HepG2 (cell line): ENCODE results near the gene RHBDD1. TPM values are rescaled to one million over a fixed set of nuclear protein-coding genes. Genes with fewer than 3 reads are reported as not detected.

ENCODE experiments used
- BHLHE40 ChIP-seq: IDR thresholded peaks from 2 replicates; pipeline ENCODE4 v1.6.1; 2011; ENCODE audit warnings: low read length, improper control_type of control experiment
- HCFC1 ChIP-seq: fragments of 150-350 bp; IDR thresholded peaks from 2 replicates; pipeline ENCODE4 v1.6.1; 2014; ENCODE audit warnings: low read depth, low read length
- JDP2 ChIP-seq: sonication (generic); formaldehyde crosslinking; IDR thresholded peaks from 2 replicates; pipeline ENCODE4 v1.8.1; 2022; ENCODE audit warnings: missing genetic modification reagents, borderline replicate concordance
- MAFK ChIP-seq, 2 experiments: IDR thresholded peaks in 1 of 2; conservative IDR thresholded peaks in 1 of 2; 2 replicates each; pipeline ENCODE4 v1.6.1; 2011; ENCODE audit warnings: improper control_type of control experiment in 2 of 2, low read length in 2 of 2
- NR2F6 ChIP-seq, 2 experiments: IDR thresholded peaks; 2 replicates each; pipeline ENCODE4 v1.6.1; 2016; ENCODE audit warnings: antibody characterized with exemption in 1 of 2, mild to moderate bottlenecking in 1 of 2
- PHF20 ChIP-seq: sonication (generic); formaldehyde crosslinking; IDR thresholded peaks from 2 replicates; pipeline ENCODE4 v1.5.0; 2020; ENCODE audit warnings: mild to moderate bottlenecking, missing genetic modification reagents
- RCOR2 ChIP-seq: IDR thresholded peaks from 2 replicates; pipeline ENCODE4 v1.6.1; 2016; ENCODE audit warnings: missing biosample characterization, missing genetic modification reagents
- SCMH1 ChIP-seq: sonication (generic); formaldehyde crosslinking; IDR thresholded peaks from 2 replicates; pipeline ENCODE4 v1.9.0; 2021; ENCODE audit warnings: missing genetic modification reagents, mild to moderate bottlenecking, borderline replicate concordance
- ZNF552 ChIP-seq: sonication (generic); formaldehyde crosslinking; IDR thresholded peaks from 2 replicates; pipeline ENCODE4 v1.9.0; 2022; ENCODE audit warnings: missing genetic modification reagents, mild to moderate bottlenecking, borderline replicate concordance
- polyA plus RNA-seq, 8 experiments: library from polyadenylated mRNA; depleted of rRNA in 3 of 8; stranded (reverse) in 7 of 8; unstranded in 1 of 8; fragments of >200 nt; fragmentation: Illumina TruSeq in 4 of 8; extraction: Trizol in 4 of 8; gene quantifications; 2 replicates each; pipeline versions ENCODE4 v1.2.1 to v1.2.3, GENCODE V29; 2011 to 2016; ENCODE audit warnings: low read depth in 4 of 8, missing spikeins in 1 of 8, mixed read lengths in 1 of 8; ENCODE audit not compliant: insufficient read depth in 1 of 8
- total RNA-seq, 5 experiments: library from RNA; depleted of rRNA; stranded (reverse); fragments of >200 nt; fragmentation: Illumina TruSeq; extraction: Trizol; gene quantifications; 2 replicates each; pipeline ENCODE4 v1.2.3, GENCODE V29; 2016; ENCODE audit warnings: low read depth in 1 of 5
- TF ChIP-seq, protein P1 (sequence below): sonication (generic); formaldehyde crosslinking; IDR thresholded peaks from 2 replicates; pipeline ENCODE4 v1.4.0; 2020; ENCODE audit warnings: missing genetic modification reagents
- TF ChIP-seq, protein P2 (sequence below): sonication (generic); formaldehyde crosslinking; IDR thresholded peaks from 2 replicates; pipeline ENCODE4 v1.4.0; 2020; ENCODE audit warnings: mild to moderate bottlenecking, missing genetic modification reagents
- TF ChIP-seq, protein P3 (sequence below): sonication (generic); formaldehyde crosslinking; IDR thresholded peaks from 2 replicates; pipeline ENCODE4 v1.4.0; 2020; ENCODE audit warnings: missing genetic modification reagents, borderline replicate concordance
- TF ChIP-seq, protein P4 (sequence below): IDR thresholded peaks from 2 replicates; pipeline ENCODE4 v1.6.1; 2016; ENCODE audit warnings: missing compliant biosample characterization, missing genetic modification reagents, borderline replicate concordance
- TF ChIP-seq, protein P5 (sequence below), 2 experiments: sonication (generic) in 1 of 2; formaldehyde crosslinking in 1 of 2; IDR thresholded peaks; 2 replicates each; pipeline versions ENCODE4 v1.4.0 to v1.6.1; 2018 to 2020; ENCODE audit warnings: missing genetic modification reagents in 2 of 2, borderline replicate concordance in 1 of 2, low read depth in 1 of 2, mild to moderate bottlenecking in 1 of 2, missing biosample characterization in 1 of 2
- TF ChIP-seq, protein P6 (sequence below): sonication (generic); formaldehyde crosslinking; IDR thresholded peaks from 2 replicates; pipeline ENCODE4 v1.8.1; 2023; ENCODE audit warnings: mild to moderate bottlenecking, moderate library complexity, missing genetic modification reagents

The RHBDD1 gene
- total and polyA plus RNA-seq, 2 of the 13 experiments (the other 11 are each of a cell fraction or from before 2014, with no cell fraction given): 8.2 to 9.5 TPM

DNA sequence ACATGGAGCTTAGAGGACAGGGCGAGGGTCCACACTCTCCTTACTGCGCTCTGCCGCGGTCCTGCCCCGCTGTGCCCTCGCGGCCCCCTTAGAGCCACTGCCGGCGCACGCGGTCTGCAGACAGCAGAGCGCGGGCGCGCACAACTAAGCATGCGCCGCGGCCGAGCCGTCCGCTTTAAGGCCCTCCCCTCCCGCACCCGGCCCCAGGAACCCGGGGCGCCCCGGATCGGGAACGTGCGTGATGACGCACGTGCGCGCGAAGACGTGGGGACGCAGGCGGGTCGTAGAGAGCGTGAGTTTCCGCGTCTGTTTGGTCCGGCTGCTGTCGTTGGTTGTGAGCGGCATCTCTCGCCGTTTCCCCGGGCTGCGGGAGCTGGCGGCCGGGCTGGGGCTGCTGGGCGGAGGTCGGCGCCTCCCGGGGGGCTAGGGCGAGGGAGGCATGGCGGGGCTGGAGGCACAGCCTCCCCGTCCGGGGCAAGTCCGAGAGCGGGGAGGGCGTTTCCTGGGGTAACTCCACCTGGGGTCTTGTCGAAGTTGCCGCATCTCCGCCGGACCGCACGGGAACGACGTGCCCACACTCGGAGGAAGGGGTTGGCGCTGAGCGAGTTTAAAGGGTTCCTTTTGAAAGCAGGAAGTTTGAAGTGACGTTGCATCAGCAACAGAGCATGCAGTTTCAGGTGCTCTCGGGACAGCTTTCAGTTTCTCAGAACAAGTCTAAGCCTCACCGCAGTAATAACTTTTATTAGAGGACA lies at the start of gene RHBDD1 (continued):
- TF ChIP-seq, protein P1, sequence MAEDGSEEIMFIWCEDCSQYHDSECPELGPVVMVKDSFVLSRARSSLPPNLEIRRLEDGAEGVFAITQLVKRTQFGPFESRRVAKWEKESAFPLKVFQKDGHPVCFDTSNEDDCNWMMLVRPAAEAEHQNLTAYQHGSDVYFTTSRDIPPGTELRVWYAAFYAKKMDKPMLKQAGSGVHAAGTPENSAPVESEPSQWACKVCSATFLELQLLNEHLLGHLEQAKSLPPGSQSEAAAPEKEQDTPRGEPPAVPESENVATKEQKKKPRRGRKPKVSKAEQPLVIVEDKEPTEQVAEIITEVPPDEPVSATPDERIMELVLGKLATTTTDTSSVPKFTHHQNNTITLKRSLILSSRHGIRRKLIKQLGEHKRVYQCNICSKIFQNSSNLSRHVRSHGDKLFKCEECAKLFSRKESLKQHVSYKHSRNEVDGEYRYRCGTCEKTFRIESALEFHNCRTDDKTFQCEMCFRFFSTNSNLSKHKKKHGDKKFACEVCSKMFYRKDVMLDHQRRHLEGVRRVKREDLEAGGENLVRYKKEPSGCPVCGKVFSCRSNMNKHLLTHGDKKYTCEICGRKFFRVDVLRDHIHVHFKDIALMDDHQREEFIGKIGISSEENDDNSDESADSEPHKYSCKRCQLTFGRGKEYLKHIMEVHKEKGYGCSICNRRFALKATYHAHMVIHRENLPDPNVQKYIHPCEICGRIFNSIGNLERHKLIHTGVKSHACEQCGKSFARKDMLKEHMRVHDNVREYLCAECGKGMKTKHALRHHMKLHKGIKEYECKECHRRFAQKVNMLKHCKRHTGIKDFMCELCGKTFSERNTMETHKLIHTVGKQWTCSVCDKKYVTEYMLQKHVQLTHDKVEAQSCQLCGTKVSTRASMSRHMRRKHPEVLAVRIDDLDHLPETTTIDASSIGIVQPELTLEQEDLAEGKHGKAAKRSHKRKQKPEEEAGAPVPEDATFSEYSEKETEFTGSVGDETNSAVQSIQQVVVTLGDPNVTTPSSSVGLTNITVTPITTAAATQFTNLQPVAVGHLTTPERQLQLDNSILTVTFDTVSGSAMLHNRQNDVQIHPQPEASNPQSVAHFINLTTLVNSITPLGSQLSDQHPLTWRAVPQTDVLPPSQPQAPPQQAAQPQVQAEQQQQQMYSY (CRISPR knock-in tag): peak; percentile 77; the same call in 1 of the 2 replicates
- TF ChIP-seq HCFC1 (0 out of 2 replicates have a peak, but pooled peaks have one; percentile 26), JDP2 (CRISPR knock-in tag) (no peak), PHF20 (CRISPR knock-in tag) (peak; percentile 52), MAFK (conservative IDR thresholded peaks at IDR 0.05 in 1 of 2, IDR thresholded peaks at IDR 0.05 in 1 of 2; ENCODE audit: low read length in 2 of 2) (no peak), BHLHE40 (0 out of 2 replicates have a peak, but pooled peaks have one; percentile 47), RCOR2 (CRISPR knock-in tag) (no peak), NR2F6 (IDR thresholded peaks at IDR 0.05) (no peak), NR2F6 (CRISPR knock-in tag; IDR thresholded peaks at IDR 0.05) (no peak; the same call in 1 of the 2 replicates), ZNF552 (CRISPR knock-in tag) (peak; percentile 53; the same call in 1 of the 2 replicates), SCMH1 (no peak)
- TF ChIP-seq, protein P2, sequence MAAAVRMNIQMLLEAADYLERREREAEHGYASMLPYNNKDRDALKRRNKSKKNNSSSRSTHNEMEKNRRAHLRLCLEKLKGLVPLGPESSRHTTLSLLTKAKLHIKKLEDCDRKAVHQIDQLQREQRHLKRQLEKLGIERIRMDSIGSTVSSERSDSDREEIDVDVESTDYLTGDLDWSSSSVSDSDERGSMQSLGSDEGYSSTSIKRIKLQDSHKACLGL (CRISPR knock-in tag): peak; percentile 86
- TF ChIP-seq, protein P3, sequence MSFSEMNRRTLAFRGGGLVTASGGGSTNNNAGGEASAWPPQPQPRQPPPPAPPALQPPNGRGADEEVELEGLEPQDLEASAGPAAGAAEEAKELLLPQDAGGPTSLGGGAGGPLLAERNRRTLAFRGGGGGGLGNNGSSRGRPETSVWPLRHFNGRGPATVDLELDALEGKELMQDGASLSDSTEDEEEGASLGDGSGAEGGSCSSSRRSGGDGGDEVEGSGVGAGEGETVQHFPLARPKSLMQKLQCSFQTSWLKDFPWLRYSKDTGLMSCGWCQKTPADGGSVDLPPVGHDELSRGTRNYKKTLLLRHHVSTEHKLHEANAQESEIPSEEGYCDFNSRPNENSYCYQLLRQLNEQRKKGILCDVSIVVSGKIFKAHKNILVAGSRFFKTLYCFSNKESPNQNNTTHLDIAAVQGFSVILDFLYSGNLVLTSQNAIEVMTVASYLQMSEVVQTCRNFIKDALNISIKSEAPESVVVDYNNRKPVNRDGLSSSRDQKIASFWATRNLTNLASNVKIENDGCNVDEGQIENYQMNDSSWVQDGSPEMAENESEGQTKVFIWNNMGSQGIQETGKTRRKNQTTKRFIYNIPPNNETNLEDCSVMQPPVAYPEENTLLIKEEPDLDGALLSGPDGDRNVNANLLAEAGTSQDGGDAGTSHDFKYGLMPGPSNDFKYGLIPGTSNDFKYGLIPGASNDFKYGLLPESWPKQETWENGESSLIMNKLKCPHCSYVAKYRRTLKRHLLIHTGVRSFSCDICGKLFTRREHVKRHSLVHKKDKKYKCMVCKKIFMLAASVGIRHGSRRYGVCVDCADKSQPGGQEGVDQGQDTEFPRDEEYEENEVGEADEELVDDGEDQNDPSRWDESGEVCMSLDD (CRISPR knock-in tag): 0 out of 2 replicates have a peak, but pooled peaks have one; percentile 6
- TF ChIP-seq, protein P4, sequence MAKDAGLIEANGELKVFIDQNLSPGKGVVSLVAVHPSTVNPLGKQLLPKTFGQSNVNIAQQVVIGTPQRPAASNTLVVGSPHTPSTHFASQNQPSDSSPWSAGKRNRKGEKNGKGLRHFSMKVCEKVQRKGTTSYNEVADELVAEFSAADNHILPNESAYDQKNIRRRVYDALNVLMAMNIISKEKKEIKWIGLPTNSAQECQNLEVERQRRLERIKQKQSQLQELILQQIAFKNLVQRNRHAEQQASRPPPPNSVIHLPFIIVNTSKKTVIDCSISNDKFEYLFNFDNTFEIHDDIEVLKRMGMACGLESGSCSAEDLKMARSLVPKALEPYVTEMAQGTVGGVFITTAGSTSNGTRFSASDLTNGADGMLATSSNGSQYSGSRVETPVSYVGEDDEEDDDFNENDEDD (CRISPR knock-in tag): peak; percentile 7; the same call in 1 of the 2 replicates
- TF ChIP-seq, protein P5, sequence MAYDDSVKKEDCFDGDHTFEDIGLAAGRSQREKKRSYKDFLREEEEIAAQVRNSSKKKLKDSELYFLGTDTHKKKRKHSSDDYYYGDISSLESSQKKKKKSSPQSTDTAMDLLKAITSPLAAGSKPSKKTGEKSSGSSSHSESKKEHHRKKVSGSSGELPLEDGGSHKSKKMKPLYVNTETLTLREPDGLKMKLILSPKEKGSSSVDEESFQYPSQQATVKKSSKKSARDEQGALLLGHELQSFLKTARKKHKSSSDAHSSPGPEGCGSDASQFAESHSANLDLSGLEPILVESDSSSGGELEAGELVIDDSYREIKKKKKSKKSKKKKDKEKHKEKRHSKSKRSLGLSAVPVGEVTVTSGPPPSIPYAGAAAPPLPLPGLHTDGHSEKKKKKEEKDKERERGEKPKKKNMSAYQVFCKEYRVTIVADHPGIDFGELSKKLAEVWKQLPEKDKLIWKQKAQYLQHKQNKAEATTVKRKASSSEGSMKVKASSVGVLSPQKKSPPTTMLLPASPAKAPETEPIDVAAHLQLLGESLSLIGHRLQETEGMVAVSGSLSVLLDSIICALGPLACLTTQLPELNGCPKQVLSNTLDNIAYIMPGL (CRISPR knock-in tag; IDR thresholded peaks at IDR 0.05; ENCODE audit: borderline replicate concordance in 1 of 2, low read depth in 1 of 2): peak in 1 of 2 experiments; percentile 77; a peak in 2 of 4 replicates
- TF ChIP-seq, protein P6, sequence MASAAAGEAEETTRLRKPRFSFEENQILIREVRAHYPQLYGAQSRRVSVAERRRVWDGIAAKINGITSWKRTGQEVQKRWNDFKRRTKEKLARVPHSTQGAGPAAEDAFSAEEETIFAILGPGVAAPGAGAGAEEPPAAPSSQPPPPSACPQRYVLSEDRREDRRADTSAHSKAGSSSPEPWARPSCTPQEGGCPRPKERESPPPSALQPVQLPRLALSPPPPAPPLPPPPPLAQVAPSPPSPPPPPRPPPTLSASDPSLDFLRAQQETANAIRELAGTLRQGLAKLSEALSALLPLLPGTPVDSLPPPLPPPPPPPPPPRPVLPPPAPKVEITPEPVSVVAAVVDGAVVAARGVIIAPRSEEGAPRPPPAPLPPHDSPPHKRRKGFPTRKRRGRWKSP (CRISPR knock-in tag): peak; percentile 82; the same call in 1 of the 2 replicates
